HCEC 1CT (cell line): Measurements from ENCODE around the gene DRC1.

Experiments
- DNase-seq: peaks from one replicate; pipeline ENCODE4 v3.0.0-alpha.2; 2017

The DRC1 gene

DNA sequence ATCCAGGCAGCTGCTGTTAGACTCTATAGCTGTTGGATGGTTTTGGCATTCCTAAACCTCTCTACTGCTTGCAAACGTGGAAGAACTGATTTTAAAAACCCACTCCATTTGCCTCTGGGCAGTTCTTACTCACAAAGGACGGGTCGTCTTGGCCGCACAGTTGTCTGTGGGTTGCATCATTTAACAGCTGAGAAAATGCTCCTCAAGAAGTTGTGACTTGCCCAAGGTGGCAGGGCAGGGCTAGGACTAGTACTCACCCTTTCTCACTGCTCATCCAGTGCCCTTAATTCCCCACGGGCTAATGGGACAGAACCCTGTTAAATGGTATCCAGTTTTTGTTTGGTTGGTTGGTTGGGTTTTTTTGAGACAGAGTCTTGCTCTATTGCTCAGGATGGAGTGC, 997 bp upstream of the DRC1 start:
- DNase-seq = no peak

- no peak for DNase-seq
These were observed 5.8 kb downstream of the DRC1 start for GRCh38 chr2:26407526-26407925.

DNA sequence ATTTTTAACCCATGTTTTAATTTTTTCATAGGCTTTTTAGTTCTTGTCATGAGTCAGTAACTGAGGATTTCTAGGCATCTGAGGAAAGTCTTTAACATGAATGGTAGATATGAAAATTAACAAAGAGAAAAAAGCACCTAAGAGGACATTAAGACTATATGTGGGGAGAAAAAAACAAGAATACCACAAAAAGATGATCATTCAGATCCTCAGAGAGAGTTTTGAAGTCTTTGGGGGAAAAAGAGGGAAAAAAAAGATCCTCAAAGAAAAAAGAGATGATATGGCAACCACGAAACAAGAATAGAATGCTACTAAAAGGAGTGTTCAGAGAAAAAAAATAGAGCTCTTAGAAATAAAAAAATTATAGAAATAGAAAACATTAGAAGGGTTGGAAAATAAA, 8.1 kb downstream of the DRC1 start:
- no peak for DNase-seq

DNA sequence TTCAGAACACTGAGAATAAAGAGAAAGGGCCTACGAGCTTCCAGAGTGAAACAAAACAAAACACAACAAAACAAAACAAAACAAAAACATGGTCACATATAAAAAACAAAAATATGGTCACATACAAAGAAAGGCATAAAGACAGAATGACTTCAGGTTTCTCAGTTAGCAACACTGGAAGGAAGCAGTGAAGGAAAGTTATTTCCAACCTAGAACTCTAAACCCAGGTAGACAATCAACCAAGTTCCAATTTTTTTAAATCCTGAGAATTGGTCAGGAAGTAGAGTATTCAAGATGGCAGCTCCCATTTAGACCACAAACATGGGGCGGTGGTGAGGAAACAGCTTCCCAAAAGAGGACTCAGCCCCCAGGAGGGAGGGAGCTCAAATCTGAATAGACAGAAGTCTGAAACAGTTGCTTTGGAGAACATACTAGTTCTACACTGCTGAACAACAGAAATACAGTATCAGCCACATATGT, 9.1 kb downstream of the DRC1 start:
- DNase-seq = no peak

- DNase-seq = no peak
These were observed 9.7 kb downstream of the DRC1 start for GRCh38 chr2:26411419-26411818.

DNA sequence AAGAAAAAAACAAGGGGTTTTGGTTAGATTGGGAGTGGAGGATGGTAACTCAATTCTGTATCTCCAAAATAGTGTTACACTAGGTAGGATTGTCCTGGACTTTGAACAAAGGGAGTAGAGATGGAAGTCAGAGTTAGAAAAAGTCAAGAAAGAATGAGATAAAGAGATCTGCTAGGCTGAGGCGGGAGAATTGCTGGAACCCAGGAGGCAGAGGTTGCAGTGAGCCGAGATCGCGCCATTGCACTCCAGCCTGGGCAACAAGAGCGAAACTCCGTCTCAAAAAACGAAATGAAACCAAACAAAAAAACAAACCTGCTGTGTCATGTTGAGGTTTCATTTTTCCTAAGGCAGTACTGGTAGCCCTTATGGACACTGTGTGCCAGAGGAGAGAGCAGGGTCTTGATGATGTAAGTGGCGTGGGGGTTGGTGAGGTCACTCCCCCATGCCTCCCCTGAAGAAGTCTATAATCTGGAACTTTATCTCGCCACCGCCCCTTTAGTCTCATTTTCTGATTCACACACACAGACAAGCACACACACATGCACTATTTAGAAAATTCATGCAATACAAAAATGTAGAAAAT, 10.5 kb downstream of the DRC1 start:
- DNase-seq = no peak

- DNase-seq = no peak
These were observed 12.6 kb downstream of the DRC1 start for GRCh38 chr2:26414311-26414710.

GRCh38 chr2:26421961-26422360, 20.2 kb downstream of the DRC1 start:
- DNase-seq = no peak

DNA sequence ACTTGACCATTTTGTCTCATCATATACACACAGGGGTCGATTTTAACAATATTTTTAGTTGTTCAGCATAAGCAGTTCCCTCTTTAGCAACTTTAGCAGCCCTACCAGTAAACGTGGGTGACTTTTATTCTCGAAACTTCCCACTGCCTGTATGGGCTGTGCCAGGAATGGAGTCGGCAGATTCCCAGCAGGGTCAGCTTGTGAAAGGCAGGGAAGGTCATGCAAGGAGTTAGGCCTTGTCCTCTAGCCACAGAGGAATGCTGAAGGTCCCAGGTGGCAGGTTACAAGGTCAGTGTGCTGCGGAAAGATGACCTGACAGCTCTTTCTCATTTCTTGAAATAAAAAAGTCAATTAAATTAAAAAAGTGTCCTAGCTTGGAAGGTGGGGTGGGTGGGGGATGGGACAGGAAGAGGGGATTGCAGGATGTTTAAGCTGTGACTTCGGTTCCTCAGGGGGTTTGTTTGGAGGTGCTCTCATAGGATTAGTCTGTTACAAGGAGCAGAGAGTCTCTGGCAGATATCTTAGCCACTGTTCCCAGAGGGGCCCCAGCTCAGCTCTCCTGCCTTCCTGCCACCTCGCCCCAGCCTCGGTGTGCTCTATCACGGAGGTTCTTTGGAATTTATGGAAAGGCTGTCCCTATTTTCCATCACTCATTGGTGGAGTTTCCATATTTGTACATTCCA, 21.4 kb downstream of the DRC1 start:
- no peak for DNase-seq

- DNase-seq = no peak
These were observed 22.0 kb downstream of the DRC1 start for GRCh38 chr2:26423750-26424149.

DNA sequence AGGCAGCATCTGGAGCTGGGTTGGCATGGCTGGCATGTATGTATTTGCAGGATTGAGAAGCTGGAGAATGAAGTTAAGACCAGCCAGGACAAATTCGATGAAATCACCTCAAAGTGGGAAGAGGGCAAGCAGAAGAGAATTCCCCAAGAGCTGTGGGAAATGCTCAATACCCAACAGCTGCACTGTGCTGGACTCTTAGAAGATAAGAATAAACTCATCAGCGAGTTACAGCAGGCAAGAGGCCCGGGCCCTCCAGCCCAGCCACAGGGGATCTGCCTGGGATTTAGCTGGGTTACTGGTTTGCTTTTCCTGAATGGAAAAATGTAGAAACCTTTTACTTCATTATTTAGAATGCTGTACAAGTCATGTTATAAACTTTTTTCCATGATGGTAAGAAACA, 22.5 kb downstream of the DRC1 start:
- no peak for DNase-seq

- DNase-seq = no peak
These were observed 27.1 kb downstream of the DRC1 start for GRCh38 chr2:26428846-26429245.

- no peak for DNase-seq
These were observed 28.3 kb downstream of the DRC1 start for GRCh38 chr2:26429779-26430578.

- DNase-seq = peak; percentile 28
These were observed 29.1 kb downstream of the DRC1 start for GRCh38 chr2:26430826-26431225.

- no peak for DNase-seq
These were observed 30.6 kb downstream of the DRC1 start for GRCh38 chr2:26432363-26432762.

GRCh38 chr2:26432859-26433258, 31.1 kb downstream of the DRC1 start:
- DNase-seq = no peak

DNA sequence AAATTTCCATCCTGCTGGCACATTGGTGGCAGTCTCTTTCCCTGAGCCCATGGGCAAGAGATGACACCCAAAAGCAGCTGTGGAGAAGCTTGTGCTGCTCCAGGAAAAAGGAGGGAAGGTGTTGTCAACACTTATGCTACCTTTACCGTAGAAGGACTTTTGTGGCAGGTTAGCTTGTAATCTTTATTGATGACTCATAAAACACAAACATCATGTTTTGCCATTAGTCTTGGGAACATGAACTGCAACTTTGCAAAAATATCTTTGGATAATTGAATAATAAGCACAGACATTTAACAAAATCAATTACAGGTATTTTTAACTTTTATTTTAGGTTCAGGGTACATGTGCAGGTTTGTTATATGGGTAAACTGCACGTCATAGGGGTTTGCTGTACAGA, 33.4 kb downstream of the DRC1 start:
- DNase-seq = no peak

DNA sequence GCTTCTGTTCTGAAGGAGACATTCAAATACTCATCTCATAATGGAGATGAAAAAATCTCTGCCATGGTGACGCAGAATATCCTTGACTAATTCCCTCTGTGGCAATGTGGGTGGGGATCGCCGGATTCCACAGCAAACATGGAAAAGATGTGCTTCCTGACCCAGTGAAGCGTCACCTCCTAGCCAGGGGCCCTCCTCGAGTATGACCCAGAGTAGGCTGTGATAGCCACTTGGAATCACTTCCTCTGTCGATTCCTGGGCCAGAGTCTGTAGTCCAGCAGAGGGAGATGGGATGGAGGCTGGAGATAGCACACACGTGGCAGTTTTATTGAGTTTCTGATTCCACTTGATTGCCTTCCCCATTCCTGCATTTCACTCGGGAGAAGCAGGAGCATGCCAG, 36.8 kb downstream of the DRC1 start:
- DNase-seq = no peak

DNA sequence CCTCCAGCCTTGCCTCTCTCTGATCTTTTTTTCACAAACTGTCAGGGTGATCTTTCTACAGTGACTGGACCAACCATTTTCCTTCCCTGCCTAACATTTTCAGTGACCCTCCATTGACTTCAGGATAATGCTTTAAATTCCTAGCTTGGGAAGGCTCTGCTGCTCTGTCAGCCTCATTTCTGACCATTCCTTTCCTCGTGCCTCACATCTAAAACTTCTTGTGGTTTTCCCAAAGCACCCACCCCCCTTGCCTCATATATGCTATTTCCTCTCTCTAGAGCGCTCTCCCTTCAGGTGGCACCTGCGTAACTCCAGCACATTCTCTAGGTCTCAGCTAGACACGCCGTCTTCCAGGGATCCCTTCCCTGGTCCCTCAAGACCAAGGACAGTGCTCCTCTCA, 37.2 kb downstream of the DRC1 start:
- DNase-seq = no peak

- no peak for DNase-seq
These were observed 40.6 kb downstream of the DRC1 start for GRCh38 chr2:26442301-26442700.

DNA sequence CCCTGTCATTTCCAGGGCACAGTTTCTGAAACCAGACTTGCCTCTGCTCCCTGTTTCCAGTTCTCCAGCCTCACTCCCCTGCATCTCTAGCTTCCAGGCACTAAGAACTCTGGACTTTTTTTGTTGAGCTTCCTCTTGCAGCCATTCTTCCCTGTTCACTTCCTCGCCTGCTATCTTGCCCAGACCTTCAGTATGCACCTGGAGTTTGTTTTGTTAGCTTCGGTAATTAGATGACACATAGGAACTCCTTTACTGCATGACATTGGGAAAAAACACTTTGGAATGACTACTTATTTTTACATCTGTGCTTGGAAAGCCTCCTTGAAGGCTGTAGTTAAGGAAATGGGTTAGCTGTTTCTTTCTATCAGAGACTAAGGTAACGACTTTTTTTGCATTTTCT, 41.0 kb downstream of the DRC1 start:
- DNase-seq = no peak

GRCh38 chr2:26444236-26444635, 42.5 kb downstream of the DRC1 start:
- DNase-seq = no peak

- no peak for DNase-seq
These were observed 46.9 kb downstream of the DRC1 start for GRCh38 chr2:26448651-26449050.
